HEK293T (cell line): Measurements from ENCODE around the gene CBL.

Experiments
- ARNT ChIP-seq: fragments of 450-650 bp; IDR thresholded peaks from 2 replicates; pipeline ENCODE4 v1.6.1; 2017; ENCODE audit warnings: mild to moderate bottlenecking
- BHLHE40 ChIP-seq: fragments of 450-650 bp; IDR thresholded peaks from 2 replicates; pipeline ENCODE4 v1.6.1; 2016; ENCODE audit warnings: mild to moderate bottlenecking, moderate library complexity, borderline replicate concordance
- FOXK2 ChIP-seq: fragments of 450-650 bp; IDR thresholded peaks from 2 replicates; pipeline ENCODE4 v1.6.1; 2016; ENCODE audit warnings: mild to moderate bottlenecking
- FOXM1 ChIP-seq: fragments of 450-650 bp; IDR thresholded peaks from 2 replicates; pipeline ENCODE4 v1.6.1; 2017; ENCODE audit warnings: mild to moderate bottlenecking, borderline replicate concordance
- NFRKB ChIP-seq: fragments of 450-650 bp; IDR thresholded peaks from 2 replicates; pipeline ENCODE4 v1.6.1; 2016; ENCODE audit warnings: mild to moderate bottlenecking, moderate library complexity
- SP1 ChIP-seq: fragments of 450-650 bp; IDR thresholded peaks from 2 replicates; pipeline ENCODE4 v1.6.1; 2017
- TF ChIP-seq, protein P1 (sequence below): fragments of 450-650 bp; IDR thresholded peaks from 2 replicates; pipeline ENCODE4 v1.6.1; 2016

DNA sequence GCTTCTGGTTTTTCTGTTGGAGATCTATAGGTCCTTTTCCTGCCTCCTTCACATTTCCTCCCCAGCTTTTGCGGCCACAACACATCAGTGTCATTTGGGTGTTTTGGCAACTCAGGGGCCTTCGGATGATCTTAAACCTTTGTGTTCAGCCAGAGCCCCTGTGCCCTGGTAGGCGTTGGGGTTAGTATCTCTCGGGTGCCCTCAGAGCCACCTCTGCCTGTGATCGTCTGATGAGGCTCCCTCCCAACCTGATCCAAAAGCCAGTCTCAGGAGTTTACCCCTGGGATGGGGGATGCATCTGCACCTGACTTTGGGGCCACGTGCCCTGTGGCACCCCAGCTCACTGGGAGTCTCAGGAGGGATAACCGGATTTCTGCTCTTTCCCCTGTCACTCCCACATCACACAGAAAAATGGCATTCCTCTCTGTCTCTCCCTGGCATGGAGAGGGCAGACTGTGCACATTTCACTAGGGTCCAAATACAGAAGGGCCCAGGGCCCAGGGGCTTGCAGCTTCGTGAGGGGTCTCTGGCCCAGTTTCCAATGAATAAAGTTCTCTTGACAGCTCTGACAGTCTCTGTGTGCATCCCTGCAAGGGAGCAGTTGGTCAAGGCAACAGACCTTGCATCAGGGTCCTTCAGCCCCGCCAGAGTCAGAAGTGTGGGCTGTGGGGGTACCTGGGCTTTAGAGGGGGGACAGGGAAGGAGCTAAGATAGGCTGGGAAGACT is 130.8 kb downstream of the CBL start:
- TF ChIP-seq, protein P1, sequence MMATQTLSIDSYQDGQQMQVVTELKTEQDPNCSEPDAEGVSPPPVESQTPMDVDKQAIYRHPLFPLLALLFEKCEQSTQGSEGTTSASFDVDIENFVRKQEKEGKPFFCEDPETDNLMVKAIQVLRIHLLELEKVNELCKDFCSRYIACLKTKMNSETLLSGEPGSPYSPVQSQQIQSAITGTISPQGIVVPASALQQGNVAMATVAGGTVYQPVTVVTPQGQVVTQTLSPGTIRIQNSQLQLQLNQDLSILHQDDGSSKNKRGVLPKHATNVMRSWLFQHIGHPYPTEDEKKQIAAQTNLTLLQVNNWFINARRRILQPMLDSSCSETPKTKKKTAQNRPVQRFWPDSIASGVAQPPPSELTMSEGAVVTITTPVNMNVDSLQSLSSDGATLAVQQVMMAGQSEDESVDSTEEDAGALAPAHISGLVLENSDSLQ = no peak
- TF ChIP-seq FOXM1 (no peak), FOXK2 (no peak), NFRKB (no peak), SP1 (no peak), BHLHE40 (no peak), ARNT (no peak)
